Activated T-helper 2 cell treated with anti-CD3 and anti-CD28 coated beads, Interferon-gamma antibody, Interleukin-2, Interleukin-4, amounts not matched to agents 10 μg/mL and 5 μg/mL and 100 μg/mL, durations not matched to agents 14 hours and 24 hours and 36 hours (primary cell): ENCODE measurements around the gene MUC3A. TPM values are rescaled to one million over a fixed set of nuclear protein-coding genes. Genes with fewer than 3 reads are reported as not detected.

Experiments
- DNase-seq: peaks from one replicate; pipeline ENCODE4 v3.0.0; 2021; ENCODE audit warnings: low spot score
- H3K27ac Mint-ChIP-seq: one replicate; pipeline ENCODE4 v1.8.0; 2021; ENCODE audit warnings: mixed read lengths
- H3K27me3 Mint-ChIP-seq: one replicate; pipeline ENCODE4 v1.8.0; 2021; ENCODE audit warnings: low read depth, mixed read lengths
- H3K36me3 Mint-ChIP-seq: one replicate; pipeline ENCODE4 v1.8.0; 2021; ENCODE audit warnings: low read depth, mixed read lengths
- H3K4me1 Mint-ChIP-seq: one replicate; pipeline ENCODE4 v1.8.0; 2021; ENCODE audit warnings: low read depth, mixed read lengths
- H3K4me3 Mint-ChIP-seq: one replicate; pipeline ENCODE4 v1.8.0; 2021; ENCODE audit warnings: low read depth, mild to moderate bottlenecking, moderate library complexity, mixed read lengths
- H3K9me3 Mint-ChIP-seq: one replicate; pipeline ENCODE4 v1.8.0; 2021; ENCODE audit warnings: mixed read lengths
- intact Hi-C: fragments of 100-400 bp; cut with micrococcal nuclease; formaldehyde crosslinking; loops from one replicate; pipeline ENCODE4 v1.15.1; 2023
- total RNA-seq: library from RNA; stranded (reverse); gene quantifications from 2 replicates; pipeline ENCODE4 v1.2.3, GENCODE V29; 2022

Gene MUC3A
- total RNA-seq, 1 donor from 2014 or later, result 0.11 TPM

GRCh38 chr7:100951172-100951571 is 1.8 kb downstream of the MUC3A start:
- Mint-ChIP-seq H3K9me3 (no peaks in the 10 kb centered on the region), H3K36me3 (no peaks in the 10 kb centered on the region), H3K27me3 (peaks cover 9% of the 10 kb centered on the region), H3K27ac (no peak overlapping the region), H3K4me3 (no peak overlapping the region), H3K4me1 (no peaks in the 10 kb centered on the region)
- intact Hi-C loops, result no loop called here
- no peak for DNase-seq

- H3K27me3 Mint-ChIP-seq, result peaks cover 9% of the 10 kb centered on the region
- H3K36me3 Mint-ChIP-seq, result no peaks in the 10 kb centered on the region
- no peaks in the 10 kb centered on the region for H3K4me1 Mint-ChIP-seq
- H3K27ac Mint-ChIP-seq, result no peak overlapping the region
- no peak overlapping the region for H3K4me3 Mint-ChIP-seq
- DNase-seq, result no peak
- intact Hi-C loops, result no loop called here
- no peaks in the 10 kb centered on the region for H3K9me3 Mint-ChIP-seq
These were observed 2.7 kb downstream of the MUC3A start for GRCh38 chr7:100951888-100952560.

GRCh38 chr7:100952641-100953040 is 3.3 kb downstream of the MUC3A start:
- Mint-ChIP-seq H3K4me3 (no peak overlapping the region), H3K4me1 (no peaks in the 10 kb centered on the region)
- intact Hi-C loops, result no loop called here

GRCh38 chr7:100957832-100958421 is 8.6 kb downstream of the MUC3A start:
- Mint-ChIP-seq H3K4me3 (no peak overlapping the region), H3K9me3 (no peaks in the 10 kb centered on the region), H3K27me3 (no peaks in the 10 kb centered on the region), H3K27ac (no peak overlapping the region), H3K36me3 (no peaks in the 10 kb centered on the region), H3K4me1 (no peaks in the 10 kb centered on the region)
- intact Hi-C loops, result no loop called here
- DNase-seq, result no peak

More at GRCh38 chr7:100952641-100953040, 3.3 kb downstream of the MUC3A start:
- Mint-ChIP-seq H3K27me3 (peaks cover 9% of the 10 kb centered on the region), H3K9me3 (no peaks in the 10 kb centered on the region), H3K27ac (no peak overlapping the region), H3K36me3 (no peaks in the 10 kb centered on the region)
- DNase-seq, result no peak

- Mint-ChIP-seq H3K4me1 (no peaks in the 10 kb centered on the region), H3K36me3 (no peaks in the 10 kb centered on the region), H3K27ac (no peak overlapping the region), H3K4me3 (no peak overlapping the region), H3K27me3 (peaks cover 6% of the 10 kb centered on the region), H3K9me3 (no peaks in the 10 kb centered on the region)
- DNase-seq, result no peak
- intact Hi-C loops, result no loop called here
These were observed 10.6 kb downstream of the MUC3A start for GRCh38 chr7:100959894-100960293.

GRCh38 chr7:100962537-100962936 is 13.2 kb downstream of the MUC3A start:
- H3K4me3 Mint-ChIP-seq, result no peak overlapping the region
- DNase-seq, result no peak
- peaks cover 25% of the 10 kb centered on the region for H3K27me3 Mint-ChIP-seq
- no peaks in the 10 kb centered on the region for H3K36me3 Mint-ChIP-seq
- intact Hi-C loops, result no loop called here
- H3K4me1 Mint-ChIP-seq, result peaks cover 10% of the 10 kb centered on the region
- no peak overlapping the region for H3K27ac Mint-ChIP-seq
- H3K9me3 Mint-ChIP-seq, result no peaks in the 10 kb centered on the region

- peaks cover 10% of the 10 kb centered on the region for H3K4me1 Mint-ChIP-seq
- no peaks in the 10 kb centered on the region for H3K9me3 Mint-ChIP-seq
- no peak overlapping the region for H3K4me3 Mint-ChIP-seq
- intact Hi-C loops, result no loop called here
- no peaks in the 10 kb centered on the region for H3K36me3 Mint-ChIP-seq
- peaks cover 31% of the 10 kb centered on the region for H3K27me3 Mint-ChIP-seq
- DNase-seq, result no peak
- H3K27ac Mint-ChIP-seq, result no peak overlapping the region
These were observed 14.1 kb downstream of the MUC3A start for GRCh38 chr7:100963386-100963785.

GRCh38 chr7:100963874-100964273 is 14.5 kb downstream of the MUC3A start:
- intact Hi-C loops, result no loop called here
- no peaks in the 10 kb centered on the region for H3K36me3 Mint-ChIP-seq
- H3K4me1 Mint-ChIP-seq, result peaks cover 10% of the 10 kb centered on the region
- peaks cover 31% of the 10 kb centered on the region for H3K27me3 Mint-ChIP-seq
- no peak overlapping the region for H3K4me3 Mint-ChIP-seq
- no peaks in the 10 kb centered on the region for H3K9me3 Mint-ChIP-seq
- no peak overlapping the region for H3K27ac Mint-ChIP-seq
- DNase-seq, result no peak

GRCh38 chr7:100964630-100965029 is 15.3 kb downstream of the MUC3A start:
- no peaks in the 10 kb centered on the region for H3K36me3 Mint-ChIP-seq
- DNase-seq, result no peak
- no peaks in the 10 kb centered on the region for H3K9me3 Mint-ChIP-seq
- intact Hi-C loops, result loop anchor here (5.0 kb wide), 1 partner anchor 203 kb away; the partner anchor contains the start of gene VGF
- H3K4me1 Mint-ChIP-seq, result peaks cover 10% of the 10 kb centered on the region
- no peak overlapping the region for H3K4me3 Mint-ChIP-seq
- H3K27me3 Mint-ChIP-seq, result peaks cover 35% of the 10 kb centered on the region
- H3K27ac Mint-ChIP-seq, result no peak overlapping the region

GRCh38 chr7:100965045-100965722 is 15.8 kb downstream of the MUC3A start:
- Mint-ChIP-seq H3K4me1 (peaks cover 10% of the 10 kb centered on the region), H3K27me3 (peaks cover 35% of the 10 kb centered on the region), H3K4me3 (peak overlapping the region; percentile 60), H3K27ac (no peak overlapping the region), H3K9me3 (no peaks in the 10 kb centered on the region), H3K36me3 (no peaks in the 10 kb centered on the region)
- DNase-seq, result no peak
- intact Hi-C loops, result loop anchor here (5.0 kb wide), 1 partner anchor 202 kb away; the partner anchor contains the start of gene VGF

GRCh38 chr7:100965723-100966541 is 16.6 kb downstream of the MUC3A start:
- peaks cover 10% of the 10 kb centered on the region for H3K4me1 Mint-ChIP-seq
- H3K27ac Mint-ChIP-seq, result no peak overlapping the region
- intact Hi-C loops, result loop anchor here (1.0 to 5.0 kb wide), 2 partner anchors 93 to 201 kb away; partner anchors contain the start of gene VGF
- H3K27me3 Mint-ChIP-seq, result peaks cover 35% of the 10 kb centered on the region
- H3K36me3 Mint-ChIP-seq, result no peaks in the 10 kb centered on the region
- peak overlapping the region; percentile 60 for H3K4me3 Mint-ChIP-seq
- no peaks in the 10 kb centered on the region for H3K9me3 Mint-ChIP-seq
- DNase-seq, result peak; percentile 73

GRCh38 chr7:100966542-100967291 is 17.4 kb downstream of the MUC3A start:
- Mint-ChIP-seq H3K9me3 (no peaks in the 10 kb centered on the region), H3K4me3 (peak overlapping the region; percentile 1), H3K27ac (no peak overlapping the region), H3K27me3 (peaks cover 35% of the 10 kb centered on the region), H3K36me3 (no peaks in the 10 kb centered on the region), H3K4me1 (peaks cover 10% of the 10 kb centered on the region)
- intact Hi-C loops, result loop anchor here (1.0 to 5.0 kb wide), 2 partner anchors 93 to 201 kb away; partner anchors contain the start of gene VGF
- DNase-seq, result no peak
